GM23248 (cell line): Measurements from ENCODE around the gene KCNIP3. TPM values are rescaled to one million over a fixed set of nuclear protein-coding genes. Genes with fewer than 3 reads are reported as not detected.

Experiments
- DNase-seq: peaks from one replicate; pipeline ENCODE4 v3.0.0-alpha.2; 2015
- H2AFZ ChIP-seq: fragments of 200-600 bp; sonication (generic); 2 replicates; pipeline ENCODE4 v1.6.1; 2016; ENCODE audit warnings: antibody characterized with exemption
- H3F3A ChIP-seq: fragments of 200-600 bp; sonication (generic); 2 replicates; pipeline ENCODE4 v1.6.1; 2016; ENCODE audit warnings: mild to moderate bottlenecking, antibody characterized with exemption, mixed run types; ENCODE audit not compliant: insufficient read depth
- H3K27ac ChIP-seq: fragments of 200-600 bp; sonication (generic); 2 replicates; pipeline ENCODE4 v1.5.1; 2016; ENCODE audit warnings: mild to moderate bottlenecking
- H3K27me3 ChIP-seq: fragments of 200-600 bp; sonication (generic); replicated peaks from 2 replicates; pipeline ENCODE4 v1.6.1; 2016; ENCODE audit warnings: mild to moderate bottlenecking; ENCODE audit not compliant: insufficient read depth
- H3K36me3 ChIP-seq: fragments of 200-600 bp; sonication (generic); 2 replicates; pipeline ENCODE4 v1.6.1; 2016; ENCODE audit warnings: low read depth, mild to moderate bottlenecking
- H3K4me1 ChIP-seq: fragments of 200-600 bp; sonication (generic); 2 replicates; pipeline ENCODE4 v1.6.1; 2016; ENCODE audit warnings: mild to moderate bottlenecking; ENCODE audit not compliant: insufficient read depth
- H3K4me2 ChIP-seq: fragments of 200-600 bp; sonication (generic); one replicate; pipeline ENCODE4 v1.6.1; 2016; ENCODE audit warnings: mild to moderate bottlenecking; ENCODE audit not compliant: unreplicated experiment
- H3K4me3 ChIP-seq: fragments of 200-600 bp; sonication (generic); 2 replicates; pipeline ENCODE4 v1.5.1; 2016; ENCODE audit warnings: mild to moderate bottlenecking
- H3K79me2 ChIP-seq: fragments of 200-600 bp; sonication (generic); 2 replicates; pipeline ENCODE4 v1.6.1; 2016; ENCODE audit warnings: mild to moderate bottlenecking; ENCODE audit not compliant: insufficient read depth
- H3K9ac ChIP-seq: fragments of 200-600 bp; sonication (generic); 2 replicates; pipeline ENCODE4 v1.6.1; 2016; ENCODE audit warnings: mild to moderate bottlenecking
- H3K9me2 ChIP-seq: fragments of 200-600 bp; sonication (generic); 2 replicates; pipeline ENCODE4 v1.6.1; 2016; ENCODE audit warnings: mixed run types, mild to moderate bottlenecking, moderate library complexity; ENCODE audit not compliant: insufficient read depth
- H3K9me3 ChIP-seq: fragments of 200-600 bp; sonication (generic); one replicate; pipeline ENCODE4 v1.6.1; 2017; ENCODE audit warnings: low read depth
- H4K20me1 ChIP-seq: fragments of 200-600 bp; sonication (generic); 2 replicates; pipeline ENCODE4 v1.6.0; 2016; ENCODE audit not compliant: insufficient read depth
- EZH2 ChIP-seq: fragments of 200-600 bp; sonication (generic); IDR thresholded peaks from 2 replicates; pipeline ENCODE4 v1.6.1; 2018; ENCODE audit warnings: antibody characterized with exemption, mild to moderate bottlenecking; ENCODE audit not compliant: insufficient read depth, poor library complexity, severe bottlenecking
- EZH2phosphoT487 ChIP-seq: fragments of 200-600 bp; sonication (generic); IDR thresholded peaks from 2 replicates; pipeline ENCODE4 v1.6.1; 2018; ENCODE audit warnings: antibody characterized with exemption, moderate library complexity, mild to moderate bottlenecking, low read depth; ENCODE audit not compliant: insufficient read depth
- WGBS, 2 experiments: methylation state at CpG; one replicate each; pipeline ENCODE4 v1.1.6; 2015 to 2017; ENCODE audit warnings: low lambda C conversion rate in 2 of 2, low coverage in 1 of 2; ENCODE audit errors: missing lambda C conversion rate in 2 of 2; 5-methylcytosine and 5-hydroxymethylcytosine counted together
- in situ Hi-C: fragments of 300-500 bp; cut with MboI; formaldehyde crosslinking; loops from 2 replicates; pipeline ENCODE4 v1.15.0; 2020
- polyA plus RNA-seq: library from polyadenylated mRNA; unstranded; fragments of >200 nt; fragmentation: Nextera tagmentation; extraction: Ambion mirVana; gene quantifications from 2 replicates; pipeline ENCODE4 v1.2.1, GENCODE V29; 2016
- total RNA-seq: library from RNA; depleted of rRNA; stranded (reverse); fragments of >200 nt; shearing (Covaris generic); gene quantifications from 2 replicates; pipeline ENCODE4 v1.2.3, GENCODE V29; 2014

KCNIP3 gene
- total and polyA plus RNA-seq, 2 experiments from 2014 or later: 3.7 to 10.7 TPM

DNA sequence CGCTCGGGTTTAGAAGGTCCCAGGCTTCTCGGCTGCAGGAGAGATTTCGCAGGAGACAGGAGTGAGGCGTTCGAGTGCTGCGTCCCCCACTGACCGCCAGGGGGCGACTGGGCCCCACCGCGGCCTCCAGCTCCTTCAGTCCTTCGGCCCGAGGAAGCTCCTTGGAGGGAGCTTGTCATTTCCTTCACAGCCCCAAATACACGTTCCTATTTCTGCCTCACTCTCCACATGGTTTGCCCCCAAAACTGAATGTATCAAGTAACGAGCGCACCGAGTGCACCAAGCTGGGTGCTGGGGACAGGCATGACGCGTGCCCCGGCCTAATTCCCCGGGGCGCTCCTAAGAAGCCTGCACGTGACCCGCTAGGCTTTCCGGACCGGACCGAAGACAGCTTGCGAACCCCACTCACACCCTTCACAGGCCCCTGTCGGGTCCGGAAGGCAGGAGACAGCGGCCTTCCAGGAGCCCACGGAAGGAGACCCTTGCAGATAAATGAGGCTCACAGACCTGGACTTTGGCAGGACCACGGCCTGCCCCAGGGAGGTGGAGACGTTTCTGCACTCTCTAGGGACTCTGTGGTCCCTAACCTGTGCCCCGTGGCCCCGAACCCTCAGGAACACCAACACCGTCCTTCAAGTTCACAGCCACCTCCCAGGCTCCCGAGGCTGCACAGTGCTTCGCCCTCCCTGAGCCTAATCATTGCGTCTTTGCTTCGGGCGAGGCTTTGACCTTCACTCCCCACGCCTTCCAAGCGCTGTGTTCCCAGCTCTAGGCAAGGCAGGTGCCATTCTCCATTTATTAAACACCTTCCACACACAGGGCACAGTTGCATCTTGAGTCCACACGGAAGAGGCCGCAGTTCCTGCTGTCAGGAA lies 92.3 kb downstream of the KCNIP3 start:
- Histone ChIP-seq H3K9ac (no peak overlapping the region), H3K4me2 (no peak overlapping the region), H4K20me1 (no peaks in the 10 kb centered on the region), H3K79me2 (no peaks in the 10 kb centered on the region), H3K36me3 (no peaks in the 10 kb centered on the region), H3K4me1 (no peaks in the 10 kb centered on the region), H2AFZ (peak overlapping the region; percentile 74), H3K27ac (no peak overlapping the region), H3K27me3 (no peaks in the 10 kb centered on the region), H3K9me3 (no peaks in the 10 kb centered on the region), H3F3A (no peaks in the 10 kb centered on the region), H3K9me2 (no peaks in the 10 kb centered on the region), H3K4me3 (no peak overlapping the region)
- WGBS, 2 experiments: 46 to 50% methylated on average over 42 to 45 of the region's 46 CpGs
- DNase-seq: peak; percentile 84
- in situ Hi-C loops: no loop called here
- TF ChIP-seq EZH2 (no peak), EZH2phosphoT487 (no peak)

DNA sequence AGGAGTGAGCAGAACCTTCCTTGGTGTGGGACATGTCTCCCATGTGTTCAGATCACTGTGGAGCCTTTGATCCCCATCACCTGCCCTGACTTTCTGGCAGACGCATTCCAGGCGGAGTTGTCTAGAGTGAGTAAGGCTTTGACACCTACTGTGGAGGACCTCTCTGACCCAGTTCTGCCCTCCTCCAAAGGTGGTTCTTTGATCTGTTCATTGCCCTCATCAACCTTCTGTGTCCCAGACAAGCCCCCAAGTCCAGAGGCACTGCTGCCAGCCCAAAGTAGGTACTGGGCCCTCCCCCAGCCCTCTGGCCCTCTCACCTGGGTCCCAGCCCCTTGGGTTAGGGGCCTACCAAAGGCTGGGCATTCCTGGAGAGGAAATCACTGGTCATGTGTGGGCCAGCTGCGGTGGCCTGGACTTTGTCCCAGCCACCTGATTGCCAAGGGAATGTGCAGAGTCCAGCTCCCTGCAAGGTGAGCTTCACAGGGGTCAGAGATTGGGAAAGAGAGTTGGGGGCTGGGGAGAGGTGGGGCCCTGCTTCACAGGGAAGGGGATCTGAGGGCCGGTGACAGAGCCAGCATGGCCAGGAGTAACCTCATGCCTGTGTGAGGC lies 93.2 kb downstream of the KCNIP3 start:
- TF ChIP-seq EZH2phosphoT487: no peak
- no peak for TF ChIP-seq EZH2
- DNase-seq: no peak
- WGBS, 2 experiments: 86 to 90% methylated on average over 4 of the region's 4 CpGs

DNA sequence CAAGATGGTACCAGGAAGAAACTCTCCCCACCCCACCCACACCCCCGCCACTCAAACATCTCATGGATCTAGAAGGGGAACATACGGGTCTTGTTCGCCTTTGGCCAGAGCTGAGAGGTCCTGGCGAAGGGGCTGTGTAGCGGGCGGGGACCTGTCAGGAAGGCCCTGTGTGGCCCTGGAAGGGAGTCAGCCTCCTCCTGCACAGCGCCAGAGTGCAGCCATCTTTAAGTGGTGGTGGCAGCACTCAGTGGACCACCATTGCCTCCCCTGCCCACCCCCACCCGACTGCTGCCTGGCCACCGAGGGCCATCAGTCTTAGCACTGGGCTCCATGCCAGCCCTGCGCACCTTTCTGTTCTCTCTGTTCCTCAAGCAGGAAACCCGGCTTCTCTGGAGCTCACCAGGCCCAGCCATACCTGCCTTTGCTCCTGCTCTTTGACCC lies 93.8 kb downstream of the KCNIP3 start:
- no peak overlapping the region for H2AFZ ChIP-seq
- DNase-seq: no peak
- no peaks in the 10 kb centered on the region for H3K27me3 ChIP-seq
- no peaks in the 10 kb centered on the region for H3K36me3 ChIP-seq
- no peaks in the 10 kb centered on the region for H3K4me1 ChIP-seq
- H3K4me2 ChIP-seq: no peak overlapping the region
- TF ChIP-seq EZH2: no peak
- no peak for TF ChIP-seq EZH2phosphoT487
- no peaks in the 10 kb centered on the region for H3K9me3 ChIP-seq
- H3F3A ChIP-seq: no peaks in the 10 kb centered on the region
- WGBS, 2 experiments: 81 to 86% methylated on average over 11 of the region's 11 CpGs
- H3K4me3 ChIP-seq: no peak overlapping the region
- no peak overlapping the region for H3K9ac ChIP-seq
- H4K20me1 ChIP-seq: no peaks in the 10 kb centered on the region
- in situ Hi-C loops: no loop called here
- no peak overlapping the region for H3K27ac ChIP-seq
- no peaks in the 10 kb centered on the region for H3K79me2 ChIP-seq
- H3K9me2 ChIP-seq: no peaks in the 10 kb centered on the region

More for the DNA sequence above, 93.2 kb downstream of the KCNIP3 start:
- in situ Hi-C loops: no loop called here
- Histone ChIP-seq H3K9me3 (no peaks in the 10 kb centered on the region), H3K9me2 (no peaks in the 10 kb centered on the region), H2AFZ (no peak overlapping the region), H3K27ac (no peak overlapping the region), H3K9ac (no peak overlapping the region), H3K36me3 (no peaks in the 10 kb centered on the region), H3K27me3 (no peaks in the 10 kb centered on the region), H3F3A (no peaks in the 10 kb centered on the region), H4K20me1 (no peaks in the 10 kb centered on the region), H3K4me1 (no peaks in the 10 kb centered on the region), H3K4me2 (no peak overlapping the region), H3K79me2 (no peaks in the 10 kb centered on the region), H3K4me3 (no peak overlapping the region)

DNA sequence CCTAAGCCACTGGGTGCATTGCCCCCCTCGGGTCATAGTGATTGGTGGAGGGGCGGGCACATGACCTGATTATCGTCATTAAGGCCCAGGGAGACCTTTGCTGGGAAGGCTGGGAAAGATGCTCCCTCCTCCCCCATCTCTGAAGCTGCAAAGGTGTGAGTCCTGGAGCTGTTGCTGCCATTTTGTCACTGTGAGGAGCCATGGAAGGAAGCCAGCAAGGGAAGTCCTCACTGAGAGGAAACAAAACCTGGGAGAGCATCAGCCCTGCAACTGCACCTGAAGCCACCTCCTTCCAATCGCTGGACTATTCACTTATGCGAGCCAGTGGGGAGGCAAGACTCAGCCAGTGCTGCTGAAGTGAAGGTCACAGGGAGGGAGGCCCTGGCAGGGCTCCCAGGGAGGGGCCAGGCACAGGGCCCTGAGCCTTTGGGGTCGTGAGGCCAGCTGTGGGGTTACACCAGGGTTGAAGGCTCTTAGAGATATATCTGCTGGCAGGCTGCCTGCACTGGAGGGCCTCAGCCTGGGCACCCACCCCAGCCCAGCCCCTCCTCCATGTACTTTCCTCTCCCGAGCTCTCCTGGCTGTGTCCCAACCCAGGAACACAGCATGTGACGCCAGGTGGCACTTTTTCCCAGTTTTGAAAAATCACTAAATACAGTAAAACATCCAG lies 94.6 kb downstream of the KCNIP3 start:
- no peaks in the 10 kb centered on the region for H3K9me3 ChIP-seq
- no peak overlapping the region for H3K4me2 ChIP-seq
- WGBS, 2 experiments: 38 to 46% methylated on average over 8 of the region's 8 CpGs
- DNase-seq: no peak
- H3K79me2 ChIP-seq: no peaks in the 10 kb centered on the region
- H3K9me2 ChIP-seq: no peaks in the 10 kb centered on the region
- no peaks in the 10 kb centered on the region for H4K20me1 ChIP-seq
- no peak overlapping the region for H3K27ac ChIP-seq
- no peak overlapping the region for H3K4me3 ChIP-seq
- no peaks in the 10 kb centered on the region for H3K4me1 ChIP-seq
- H2AFZ ChIP-seq: no peak overlapping the region
- in situ Hi-C loops: no loop called here
- H3K27me3 ChIP-seq: no peaks in the 10 kb centered on the region
- H3K9ac ChIP-seq: no peak overlapping the region
- TF ChIP-seq EZH2phosphoT487: no peak
- no peak for TF ChIP-seq EZH2
- no peaks in the 10 kb centered on the region for H3K36me3 ChIP-seq
- H3F3A ChIP-seq: no peaks in the 10 kb centered on the region
